Adipose tissue (tissue), 3 donors: ENCODE data around the gene USP31. TPM values are rescaled to one million over a fixed set of nuclear protein-coding genes. Genes with fewer than 3 reads are reported as not detected.

Experiments
- H3K27ac ChIP-seq: one replicate; pipeline ENCODE4 v1.5.1; 2013; ENCODE audit warnings: low read depth, low read length
- WGBS, 3 donors: extraction: QIAGEN DNeasy Blood & Tissue Kit; methylation state at CpG; one replicate each; pipeline ENCODE4 v1.1.7; 2013; 5-methylcytosine and 5-hydroxymethylcytosine counted together
- polyA plus RNA-seq, 3 donors: library from polyadenylated mRNA; stranded (reverse); fragments of 200-250 nt; gene quantifications; one replicate each; pipeline ENCODE4 v1.2.3, GENCODE V29; 2013
- donor health status: healthy with polysubstance abuse.
- donor health status: Bipolar disorder and iron deficiency.
- donor health status: healthy.

The USP31 gene
- polyA plus RNA-seq, 3 donors = 1.7 to 3.3 (median 2.7) TPM

DNA sequence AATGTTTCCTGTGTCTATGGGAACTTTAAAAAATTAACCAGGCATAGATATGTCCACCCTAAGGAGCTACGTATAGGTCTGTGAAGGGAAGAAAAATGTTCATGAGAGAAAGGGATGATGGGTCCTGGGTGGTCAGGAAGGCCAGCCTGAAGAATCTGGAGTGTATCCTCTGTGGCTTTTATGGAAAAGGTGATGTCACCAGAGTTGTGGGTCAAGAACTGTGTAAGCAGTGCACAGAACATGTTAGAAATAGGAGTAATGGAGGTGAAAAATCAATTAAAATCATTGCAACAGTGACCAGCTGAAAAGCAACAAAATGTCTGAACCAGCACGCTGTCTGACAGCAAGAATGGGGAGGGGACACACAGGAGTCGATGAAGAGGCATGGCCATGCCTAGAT lies 68.5 kb downstream of the USP31 start:
- no peak overlapping the region for H3K27ac ChIP-seq
- WGBS, 3 donors = 90 to 95% (median 94%) methylated on average over 3 of the region's 3 CpGs

DNA sequence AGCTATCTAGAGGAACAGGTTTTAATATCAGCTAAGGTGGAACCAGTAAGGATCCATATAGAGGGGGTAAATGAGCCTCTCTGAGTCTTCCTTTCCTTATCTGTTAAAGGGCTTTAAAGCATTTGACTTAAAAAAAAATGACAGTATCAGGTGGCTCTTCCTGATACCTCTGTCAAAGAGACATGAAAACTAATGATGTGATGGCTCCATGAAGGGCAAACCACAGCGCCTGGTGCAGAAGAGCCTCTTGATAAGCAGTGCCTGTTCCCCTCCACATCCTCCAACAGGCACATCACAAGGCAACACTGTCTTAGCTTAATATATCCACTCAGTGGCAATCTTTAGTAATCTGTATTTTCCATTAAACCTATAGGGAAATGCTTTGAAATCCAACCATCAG lies 68.9 kb downstream of the USP31 start:
- 91 to 100% (median 100%) methylated on average over 1 of the region's 1 CpG for WGBS, 3 donors
- H3K27ac ChIP-seq = no peak overlapping the region

DNA sequence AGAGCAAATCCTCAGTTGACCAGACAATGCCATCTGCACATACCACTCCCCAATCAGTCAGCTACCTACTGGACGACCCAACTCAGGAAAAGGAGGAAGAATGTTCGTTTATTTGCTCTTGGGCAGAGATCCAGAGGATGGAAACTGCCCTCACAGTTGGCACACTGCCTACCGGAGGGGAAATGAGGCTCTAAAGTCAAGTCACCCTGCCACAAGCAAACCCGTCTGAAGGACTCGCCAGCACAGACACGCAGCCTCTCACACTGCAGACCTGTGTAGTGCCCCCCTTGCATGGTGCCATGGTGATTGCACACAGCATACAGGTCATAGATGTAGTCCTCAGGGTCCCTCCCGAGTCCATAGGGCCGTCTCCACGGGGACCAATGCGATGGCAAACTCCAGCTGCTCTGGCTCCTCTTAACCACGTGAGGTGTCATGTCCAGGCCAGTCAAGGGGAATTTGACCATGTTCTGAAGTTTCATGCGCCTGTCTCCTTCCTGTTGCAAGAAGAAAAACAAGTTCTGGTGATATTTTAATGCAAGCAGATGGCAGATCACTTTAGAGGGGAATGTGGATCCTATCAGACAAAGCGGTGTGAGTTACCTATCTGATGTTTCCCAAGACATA lies 69.5 kb downstream of the USP31 start:
- WGBS, 3 donors = 59 to 67% (median 61%) methylated on average over 13 of the region's 13 CpGs
- no peak overlapping the region for H3K27ac ChIP-seq

DNA sequence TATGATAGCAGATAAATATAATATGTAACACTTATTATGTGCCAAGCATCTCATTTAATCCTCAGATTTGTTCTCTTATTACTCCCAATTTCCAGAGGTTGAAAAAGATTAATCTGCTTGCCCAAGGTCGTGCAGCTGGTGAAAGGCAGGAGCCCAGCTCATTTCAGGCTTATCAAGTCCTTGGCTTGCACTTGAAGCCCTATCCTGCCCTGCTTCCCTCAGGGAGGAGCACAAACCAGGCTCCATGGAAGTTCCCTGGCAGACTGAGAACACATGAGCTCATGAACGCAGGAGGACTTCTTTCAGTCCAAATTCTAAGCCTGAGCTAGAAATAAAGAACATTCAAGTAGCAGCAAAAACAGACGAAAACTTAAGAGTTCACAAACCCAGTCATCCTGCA lies 74.8 kb downstream of the USP31 start:
- H3K27ac ChIP-seq = no peak overlapping the region
- 63 to 65% (median 64%) methylated on average over 3 of the region's 3 CpGs for whole genome bisulfite sequencing, 3 donors

DNA sequence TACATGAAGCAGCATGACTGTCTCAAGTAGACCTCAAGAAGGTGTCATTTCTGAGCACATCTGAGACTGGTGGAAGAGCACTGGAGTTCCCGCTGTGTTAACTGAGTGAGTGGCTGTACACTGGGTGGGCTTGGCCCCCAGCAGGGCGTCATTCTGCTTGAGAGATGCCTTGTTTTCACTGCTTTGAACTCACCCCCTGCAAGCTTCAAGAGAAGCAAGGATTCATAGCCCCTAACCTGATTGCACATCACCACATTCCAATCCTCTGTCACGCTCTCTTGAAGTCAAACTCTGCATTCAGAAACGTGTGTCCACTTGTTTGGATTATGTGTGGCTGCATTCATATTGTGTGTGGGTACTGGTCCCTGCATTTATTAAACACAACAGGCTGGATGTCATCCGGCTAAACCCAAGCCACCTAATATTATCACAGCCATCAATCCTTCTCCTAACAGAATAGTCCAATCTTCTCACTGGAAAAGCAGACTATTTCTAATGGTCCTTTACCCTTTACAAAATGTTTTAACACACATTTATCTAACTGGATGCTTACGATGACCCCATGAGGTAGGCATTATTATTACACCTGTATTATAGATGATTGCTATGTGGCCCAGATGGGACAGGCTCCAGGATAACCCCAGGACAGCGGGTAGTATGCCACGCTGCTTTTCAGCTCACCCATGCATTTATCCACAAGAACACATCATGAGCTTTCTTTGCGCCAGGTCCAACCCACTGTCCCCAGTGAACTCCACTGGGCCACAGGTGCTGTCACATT lies 76.3 kb downstream of the USP31 start:
- H3K27ac ChIP-seq = no peak overlapping the region
- WGBS, 3 donors = 87 to 94% (median 89%) methylated on average over 9 of the region's 9 CpGs

DNA sequence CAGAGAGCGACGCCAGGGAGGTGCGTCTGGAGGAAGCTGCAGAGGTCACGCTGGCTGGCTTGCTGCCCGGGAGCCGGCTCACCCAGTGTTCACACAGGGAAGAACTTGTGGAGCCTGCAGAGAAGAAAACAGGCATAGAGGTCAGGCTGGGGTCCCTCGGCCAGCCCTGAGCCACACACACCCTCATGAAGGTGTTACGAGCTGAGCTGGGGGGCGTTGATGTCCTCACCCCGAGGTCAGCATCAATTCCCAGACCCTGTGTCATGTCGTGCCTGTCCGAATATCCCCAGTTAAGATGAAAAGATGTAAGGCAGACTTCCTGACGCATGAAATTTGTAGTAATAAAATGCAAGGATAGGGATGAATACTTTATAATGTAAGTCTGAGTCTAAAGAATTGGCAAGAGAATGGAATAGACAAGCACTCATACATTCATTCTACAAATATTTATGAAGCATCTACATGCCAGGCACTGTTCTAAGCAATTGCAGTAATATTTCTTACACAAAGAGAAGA lies 77.1 kb downstream of the USP31 start:
- 48 to 83% (median 57%) methylated on average over 13 of the region's 13 CpGs for WGBS, 3 donors
- no peak overlapping the region for H3K27ac ChIP-seq

DNA sequence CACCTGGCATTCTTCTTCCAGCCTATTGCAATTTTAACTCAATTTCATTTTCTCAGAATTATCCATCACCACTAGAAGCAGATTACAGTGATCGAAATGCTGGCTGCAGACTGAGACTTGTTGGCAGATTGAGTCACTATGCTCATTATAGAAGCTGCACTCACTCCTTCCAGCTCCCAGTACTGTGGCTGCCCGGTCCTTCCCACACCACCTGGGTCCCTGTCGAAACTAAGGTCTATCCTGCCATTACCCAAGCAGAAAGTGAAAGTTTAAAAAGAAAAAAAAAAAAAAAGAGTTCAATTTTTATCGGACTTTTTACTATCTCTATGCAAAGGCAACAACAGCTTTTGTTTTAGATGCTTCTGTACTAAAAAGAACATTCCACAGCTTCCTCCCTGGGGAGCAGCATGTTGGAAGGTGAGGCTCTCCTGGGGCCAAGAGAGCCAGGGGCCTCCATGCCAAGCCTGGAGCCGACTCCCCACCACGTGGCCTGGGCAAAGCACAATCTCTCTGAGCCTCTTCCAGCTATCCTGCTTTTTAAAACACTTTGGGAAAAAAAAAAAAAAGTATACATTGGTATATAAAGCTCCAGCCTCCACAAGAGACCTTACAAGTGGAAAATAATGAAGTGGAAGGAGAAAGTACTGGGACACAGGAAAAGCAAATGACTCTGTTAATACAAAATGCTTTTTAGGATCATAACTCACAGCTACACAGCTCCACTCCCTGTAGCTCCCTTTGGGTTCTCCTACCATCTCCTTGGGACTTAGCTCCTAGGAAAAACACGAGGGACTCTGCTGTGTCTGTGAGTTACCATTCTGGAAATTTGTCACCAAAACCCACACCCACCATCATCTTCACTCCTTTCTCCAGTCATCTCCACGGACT lies 77.8 kb downstream of the USP31 start:
- WGBS, 3 donors = 50 to 81% (median 54%) methylated on average over 8 of the region's 8 CpGs
- no peak overlapping the region for H3K27ac ChIP-seq

DNA sequence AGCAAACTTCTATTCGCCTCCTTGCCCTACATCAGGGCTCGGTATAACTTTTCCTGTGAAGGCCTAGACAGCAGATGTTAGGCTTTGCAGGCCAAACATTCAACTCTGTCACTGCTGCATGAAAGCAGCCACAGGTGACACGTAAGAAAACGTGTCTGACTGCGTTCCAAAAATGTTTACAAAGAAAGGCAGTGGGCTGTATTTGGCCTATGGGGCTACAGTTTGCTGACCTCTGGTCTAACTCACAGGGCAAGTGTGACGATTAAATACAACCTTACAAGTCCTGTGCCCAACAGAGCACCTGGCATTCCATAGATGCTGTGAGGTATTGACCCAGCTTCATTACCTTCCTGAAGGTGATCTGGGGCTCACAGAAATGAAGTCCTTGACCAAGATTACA lies 79.4 kb downstream of the USP31 start:
- 95 to 99% (median 97%) methylated on average over 6 of the region's 6 CpGs for WGBS, 3 donors
- no peak overlapping the region for H3K27ac ChIP-seq

DNA sequence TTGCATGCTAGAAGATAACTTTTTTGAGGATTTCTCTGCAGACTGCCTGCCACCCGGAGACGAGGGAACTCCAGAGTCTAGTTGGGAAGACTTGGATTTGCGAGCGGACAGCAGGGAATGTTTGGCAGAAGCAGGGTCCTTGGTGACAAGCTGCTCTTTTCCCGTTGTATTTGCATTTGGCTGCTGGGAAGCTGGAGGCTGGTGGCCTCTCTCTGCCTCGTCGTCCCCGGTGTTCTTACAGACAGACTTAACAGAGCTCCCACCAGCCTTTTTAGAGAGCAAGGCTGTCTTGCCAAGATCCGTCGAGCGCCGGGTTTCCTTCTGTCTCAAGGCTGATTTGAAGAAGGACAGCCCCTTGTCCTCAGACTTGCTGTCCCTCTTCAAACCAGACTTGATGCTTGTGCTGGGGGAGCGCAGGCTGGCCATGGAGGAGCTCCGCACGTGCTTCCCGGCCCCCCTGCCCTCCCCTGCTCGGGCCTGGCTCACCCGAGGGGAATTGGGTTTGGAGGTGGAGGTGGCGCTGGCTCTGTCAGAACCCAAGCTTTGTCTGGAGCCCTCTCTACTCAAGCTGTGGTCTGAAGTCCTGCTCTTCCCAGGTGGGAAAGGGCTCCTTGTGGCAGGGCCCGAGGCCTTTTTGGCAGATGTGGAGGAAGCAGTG lies 81.0 kb downstream of the USP31 start:
- no peak overlapping the region for H3K27ac ChIP-seq
- WGBS, 3 donors = 93 to 96% (median 95%) methylated on average over 20 of the region's 20 CpGs

DNA sequence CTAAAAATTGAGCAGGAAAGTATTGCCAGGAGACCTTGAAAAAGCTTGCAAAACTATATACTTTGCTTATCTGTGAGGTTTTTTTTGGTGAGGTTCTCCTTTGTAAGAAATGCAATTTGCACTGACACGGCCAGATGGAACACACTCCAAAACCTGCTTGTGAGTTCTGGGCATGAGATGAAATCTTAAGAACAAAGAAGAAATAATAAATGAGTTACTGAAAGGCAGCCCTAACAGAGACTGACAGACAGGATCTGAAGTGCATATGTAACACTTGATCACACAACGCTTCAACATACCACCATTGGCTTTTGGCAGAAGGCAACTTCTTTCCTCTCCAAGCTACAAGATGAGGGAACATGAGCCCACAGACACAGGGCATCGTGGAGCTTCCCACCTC lies 82.6 kb downstream of the USP31 start:
- no peak overlapping the region for H3K27ac ChIP-seq
- 62 to 86% (median 83%) methylated on average over 3 of the region's 3 CpGs for WGBS, 3 donors

DNA sequence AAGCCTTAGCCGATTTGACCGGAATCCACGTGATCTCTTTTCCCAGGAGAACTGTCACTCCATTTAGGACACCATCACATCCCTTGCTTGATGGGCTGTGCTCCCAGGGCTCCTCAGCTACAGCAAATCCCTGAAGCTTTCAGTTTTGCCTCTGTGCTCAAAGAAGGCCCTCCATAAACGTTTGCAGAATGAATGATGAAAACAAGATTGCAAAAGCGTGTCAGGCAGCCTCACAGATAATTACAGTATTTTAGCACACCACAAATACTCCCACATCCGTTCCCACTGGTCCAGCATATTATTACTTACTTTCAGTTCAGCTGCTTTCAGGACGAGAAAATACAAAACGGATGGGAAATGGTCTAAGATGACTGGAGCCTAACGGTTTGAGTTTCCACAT lies 84.6 kb downstream of the USP31 start:
- WGBS, 3 donors = 58 to 85% (median 59%) methylated on average over 9 of the region's 9 CpGs
- no peak overlapping the region for H3K27ac ChIP-seq

DNA sequence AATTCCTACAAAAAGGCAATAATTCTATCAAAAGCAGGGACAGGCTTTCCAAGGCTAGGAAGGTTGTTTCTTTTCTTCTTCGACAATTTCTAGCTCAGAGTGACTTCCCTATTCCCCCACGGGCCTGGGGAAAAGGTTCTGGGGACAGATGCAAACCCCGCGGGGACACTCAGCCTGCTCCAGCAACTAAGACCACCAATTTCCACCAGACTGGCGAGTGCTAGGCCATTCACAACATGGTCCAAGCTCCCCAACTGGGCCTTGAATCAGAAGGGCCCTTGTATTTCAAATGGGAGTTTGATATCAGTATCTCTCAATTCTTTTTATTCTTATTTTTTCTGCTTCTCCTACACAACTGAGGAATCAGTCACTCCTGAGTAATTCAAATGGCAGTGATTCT lies 86.7 kb downstream of the USP31 start:
- no peak overlapping the region for H3K27ac ChIP-seq
- 77 to 81% (median 80%) methylated on average over 5 of the region's 5 CpGs for WGBS, 3 donors

DNA sequence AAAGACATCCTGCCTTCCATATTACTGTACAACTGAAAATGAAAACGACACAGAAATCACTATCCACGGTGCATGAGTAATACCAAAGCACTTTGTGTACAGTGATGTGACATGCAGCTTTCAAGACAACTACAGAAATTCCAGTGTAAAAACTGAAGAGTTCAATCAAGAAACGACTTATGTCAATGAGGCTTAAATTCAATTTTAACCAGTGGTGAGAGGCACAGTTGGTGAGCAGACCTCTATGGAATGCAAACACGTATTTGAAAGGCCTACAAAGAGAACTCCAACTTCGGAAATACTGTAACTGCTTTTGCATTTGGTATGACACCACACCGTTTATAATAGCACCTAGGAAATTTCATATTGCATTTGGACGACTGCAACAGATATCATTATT lies 87.6 kb downstream of the USP31 start:
- WGBS, 3 donors = 74 to 83% (median 80%) methylated on average over 7 of the region's 7 CpGs

DNA sequence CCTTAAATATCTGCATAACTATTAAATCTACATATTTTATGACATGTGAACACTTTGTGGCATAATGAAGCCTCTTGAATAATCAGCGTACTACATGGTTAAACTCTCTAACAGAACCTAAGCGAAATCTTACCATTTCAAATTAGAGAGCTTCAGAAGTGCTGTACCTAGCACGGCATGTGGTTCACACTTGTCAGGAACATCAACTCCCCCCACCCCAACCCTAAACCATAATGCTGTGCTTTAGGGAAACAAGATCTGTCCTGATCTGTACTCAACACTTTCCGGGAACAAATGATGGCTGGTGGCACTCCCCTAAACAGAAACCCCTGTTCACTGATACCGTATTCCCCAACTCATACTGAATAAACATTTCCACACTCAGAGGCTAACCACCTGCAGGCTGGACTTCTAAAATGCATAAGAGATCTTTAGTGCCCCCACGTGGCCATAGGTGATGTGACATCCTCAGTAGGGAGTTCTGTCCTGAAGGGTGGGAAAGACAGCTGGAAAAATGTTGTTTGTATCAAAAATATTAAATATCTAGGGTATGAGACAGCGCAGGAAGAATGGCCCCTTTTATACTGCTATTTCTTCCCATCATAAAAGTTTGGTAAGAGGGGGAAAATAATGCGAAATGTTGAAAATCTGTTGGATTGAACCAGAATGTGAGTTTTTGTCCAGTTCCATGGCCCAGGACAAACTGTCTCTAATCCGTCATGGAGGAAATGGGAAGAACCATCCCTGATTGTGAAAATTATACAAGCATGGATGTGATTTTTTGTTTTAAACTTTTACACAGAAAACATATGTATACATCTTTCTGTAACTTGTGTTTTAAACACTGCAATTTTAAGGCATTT lies 88.6 kb downstream of the USP31 start:
- 25 to 32% (median 26%) methylated on average over 9 of the region's 9 CpGs for WGBS, 3 donors

More for the DNA sequence above, 87.6 kb downstream of the USP31 start:
- H3K27ac ChIP-seq = no peak overlapping the region

DNA sequence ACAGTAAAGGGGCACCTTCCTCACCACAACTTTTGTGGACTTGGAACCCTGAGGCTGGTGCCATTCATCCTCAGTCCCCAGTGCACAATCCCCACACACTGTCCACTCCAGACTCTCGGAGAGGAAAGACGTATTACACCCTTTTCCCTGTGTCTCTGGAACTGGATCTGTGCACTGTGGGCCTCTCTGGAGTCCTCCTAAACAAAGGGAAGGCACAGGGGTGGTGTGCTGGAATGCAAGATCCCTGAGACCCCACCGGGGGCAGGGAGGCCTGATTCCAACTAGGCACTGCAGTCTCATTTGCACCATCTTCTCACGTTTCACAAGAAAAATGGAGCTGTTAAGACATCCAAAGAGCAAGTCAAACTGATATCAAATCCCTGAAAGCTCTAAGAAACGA lies 89.8 kb downstream of the USP31 start:
- WGBS, 3 donors = 37 to 56% (median 48%) methylated on average over 5 of the region's 5 CpGs
- no peak overlapping the region for H3K27ac ChIP-seq

More for the DNA sequence above, 88.6 kb downstream of the USP31 start:
- H3K27ac ChIP-seq = no peak overlapping the region

DNA sequence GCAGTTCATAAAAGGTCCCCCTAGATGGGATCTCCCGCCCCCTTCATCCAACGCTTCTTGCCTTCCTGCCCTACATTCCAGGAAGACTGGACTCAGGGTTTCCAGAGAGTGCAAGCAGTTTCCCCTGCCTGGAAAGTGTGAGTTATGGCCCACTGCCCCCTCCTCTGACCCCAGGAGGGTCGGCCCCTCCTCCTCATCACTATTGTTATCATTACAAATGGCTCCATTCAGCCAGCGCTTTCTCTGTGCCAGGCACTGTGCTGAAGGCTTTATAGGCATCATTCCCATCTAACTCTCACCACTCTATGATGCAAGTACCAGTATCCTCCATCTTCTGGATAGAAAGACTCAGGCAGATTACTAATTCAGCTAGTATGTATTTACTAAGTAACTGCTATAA lies 90.7 kb downstream of the USP31 start:
- H3K27ac ChIP-seq = no peak overlapping the region
- WGBS, 3 donors = 35 to 53% (median 41%) methylated on average over 4 of the region's 4 CpGs

DNA sequence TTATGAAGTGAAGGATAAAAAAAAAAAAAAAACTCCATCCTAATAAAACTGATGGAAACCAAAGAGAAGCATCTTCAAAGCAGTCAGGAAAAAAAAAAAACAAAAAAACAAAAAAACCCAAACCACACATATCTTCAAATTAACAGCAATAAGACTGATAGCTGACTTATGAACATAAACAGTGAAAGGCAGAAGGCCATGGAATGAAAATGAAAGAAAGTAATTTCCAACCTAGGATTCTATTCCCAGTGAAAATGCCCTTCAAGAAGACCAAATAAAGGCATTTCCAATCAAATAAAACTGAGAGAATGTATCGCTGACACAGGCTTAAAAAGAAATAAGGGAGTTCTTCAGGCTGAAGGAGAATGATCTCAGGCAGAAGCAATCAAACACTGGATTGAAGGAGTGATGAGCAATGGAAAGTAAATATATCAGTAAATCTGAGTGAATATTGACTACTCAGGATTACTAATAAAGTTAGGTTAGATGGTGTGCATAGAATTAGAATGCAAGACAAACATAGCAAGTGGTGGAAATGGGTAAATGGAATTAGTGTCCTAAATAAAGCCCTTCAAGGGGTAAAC lies 92.1 kb downstream of the USP31 start:
- WGBS, 3 donors = 79 to 95% (median 89%) methylated on average over 1 of the region's 1 CpG
- no peak overlapping the region for H3K27ac ChIP-seq
